ENCODE results near the gene KRTAP5-4.
"Not testable (repeated sequence)": the region's sequence is repeated elsewhere in the genome, so short reads cannot be mapped to it uniquely, and the experiment has no call there.

Gene KRTAP5-4

DNA sequence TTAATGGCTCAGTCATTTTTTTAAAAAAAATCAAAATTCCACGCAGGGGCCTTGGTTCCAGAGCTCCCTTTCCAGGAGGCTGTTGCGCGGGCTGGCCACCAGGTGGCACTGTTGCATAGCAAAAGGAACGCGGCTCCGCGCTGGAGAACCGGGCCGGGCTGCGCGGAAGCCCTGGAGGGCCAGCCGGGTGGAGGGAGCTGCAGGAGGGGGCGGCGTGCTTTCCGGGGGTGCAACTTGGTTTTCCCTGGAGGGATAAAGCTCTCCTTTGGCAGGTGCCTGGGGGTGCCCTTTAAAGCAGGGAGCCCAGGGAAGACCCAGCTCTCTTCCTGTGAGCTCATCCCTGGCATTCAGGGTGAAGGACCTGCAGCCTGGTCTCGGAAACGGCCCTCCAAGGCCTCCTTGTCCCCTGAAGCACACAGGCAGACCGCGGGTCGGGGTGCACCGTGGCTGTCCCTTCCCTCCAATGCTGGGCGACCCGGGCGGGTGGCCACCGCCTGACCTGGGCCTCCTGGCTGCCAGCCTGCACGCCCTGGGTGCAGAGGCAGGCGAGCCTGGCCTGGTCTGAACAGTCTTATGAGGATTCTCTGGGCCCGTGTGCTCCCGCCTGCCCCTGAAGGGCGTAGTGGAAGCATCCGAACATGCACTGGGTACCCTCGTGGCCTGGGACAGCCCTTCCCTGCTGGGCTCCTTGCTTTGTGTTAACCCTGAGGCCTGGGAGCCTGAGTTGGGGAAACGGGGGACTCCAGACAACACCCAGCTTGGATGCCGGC, 31.0 kb upstream of the KRTAP5-4 start:
- peak; percentile 61 to 70 (median 66) for DNase-seq

DNA sequence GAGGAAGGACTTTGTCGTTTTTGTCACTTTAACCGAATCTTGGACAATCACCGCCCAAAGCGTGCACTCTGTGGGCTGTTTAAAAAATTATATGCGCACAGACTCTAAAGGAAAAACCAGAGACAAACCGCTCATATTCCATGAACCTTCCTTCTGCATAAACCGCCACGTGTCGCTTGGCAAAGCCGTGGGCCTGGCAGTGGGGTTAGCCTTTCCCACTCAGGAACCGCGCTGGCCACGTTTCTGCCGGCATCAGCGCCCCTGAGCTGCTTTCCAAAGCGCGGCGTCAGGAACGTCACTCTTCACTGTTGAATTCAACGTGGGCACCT, 30.5 kb upstream of the KRTAP5-4 start:
- no peak for DNase-seq

DNA sequence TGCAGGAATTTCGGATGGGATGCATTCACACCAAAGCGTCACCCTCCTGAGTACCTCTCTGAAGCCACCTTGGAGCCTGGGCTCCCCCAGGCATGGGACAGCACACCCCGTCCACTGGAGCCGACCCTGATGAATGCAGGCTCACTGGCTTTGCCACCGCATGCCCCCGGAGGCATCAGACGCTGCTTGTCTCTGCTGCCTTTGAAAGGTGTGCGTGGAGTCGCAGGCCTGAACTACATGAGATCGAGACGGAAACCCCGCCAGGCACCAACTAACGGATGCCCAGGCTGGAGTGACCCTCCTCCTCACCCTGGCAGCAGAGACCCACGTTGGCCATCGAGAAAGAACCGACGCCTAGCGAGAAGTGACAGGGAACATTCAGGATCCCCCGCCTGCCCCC, 30.1 kb upstream of the KRTAP5-4 start:
- DNase-seq = no peak

DNA sequence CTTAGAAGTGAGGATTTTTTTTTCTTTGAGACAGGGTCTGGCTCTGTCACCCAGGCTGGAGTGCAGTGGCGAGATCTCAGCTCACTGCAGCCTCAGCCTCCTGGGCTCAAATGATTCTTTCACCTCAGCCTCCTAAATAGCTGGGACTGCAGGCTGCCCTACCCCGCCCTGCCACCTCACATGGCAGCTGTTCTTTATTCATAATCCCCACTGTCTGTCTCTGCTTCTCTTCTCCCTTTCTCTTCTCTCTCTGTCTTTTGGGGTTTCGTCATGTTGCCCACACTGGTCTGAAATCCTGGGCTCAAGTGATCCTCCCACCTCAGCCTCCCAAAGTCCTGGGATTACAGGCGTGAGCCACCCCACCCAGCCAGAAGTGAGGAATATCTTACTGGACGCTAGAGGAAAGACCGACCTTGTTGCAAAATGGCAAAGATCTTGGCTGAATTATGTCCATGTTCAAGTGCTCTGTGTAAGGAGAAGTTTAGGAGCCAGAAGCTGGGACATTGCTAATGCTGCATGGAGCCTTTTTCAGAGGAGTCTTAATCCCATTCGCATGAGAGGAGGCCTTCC, 29.6 kb upstream of the KRTAP5-4 start:
- no peak for DNase-seq

DNA sequence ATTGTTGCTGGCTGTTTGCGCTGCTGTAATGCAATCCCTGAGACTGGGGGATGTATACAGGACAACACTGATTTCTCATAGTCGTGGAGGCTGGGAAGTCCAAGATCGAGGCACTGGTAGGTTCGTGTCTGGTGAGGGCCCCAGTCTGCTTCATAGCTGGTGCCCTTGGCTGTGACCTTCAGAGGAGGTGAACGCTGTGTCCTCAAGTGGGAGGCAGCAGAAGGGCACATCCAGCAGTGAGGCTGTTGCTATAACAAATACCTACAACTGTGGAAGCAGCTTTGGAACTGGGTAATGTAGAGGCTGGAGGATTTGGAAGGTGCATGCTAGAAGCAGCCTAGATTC, 29.0 kb upstream of the KRTAP5-4 start:
- DNase-seq = no peak

DNA sequence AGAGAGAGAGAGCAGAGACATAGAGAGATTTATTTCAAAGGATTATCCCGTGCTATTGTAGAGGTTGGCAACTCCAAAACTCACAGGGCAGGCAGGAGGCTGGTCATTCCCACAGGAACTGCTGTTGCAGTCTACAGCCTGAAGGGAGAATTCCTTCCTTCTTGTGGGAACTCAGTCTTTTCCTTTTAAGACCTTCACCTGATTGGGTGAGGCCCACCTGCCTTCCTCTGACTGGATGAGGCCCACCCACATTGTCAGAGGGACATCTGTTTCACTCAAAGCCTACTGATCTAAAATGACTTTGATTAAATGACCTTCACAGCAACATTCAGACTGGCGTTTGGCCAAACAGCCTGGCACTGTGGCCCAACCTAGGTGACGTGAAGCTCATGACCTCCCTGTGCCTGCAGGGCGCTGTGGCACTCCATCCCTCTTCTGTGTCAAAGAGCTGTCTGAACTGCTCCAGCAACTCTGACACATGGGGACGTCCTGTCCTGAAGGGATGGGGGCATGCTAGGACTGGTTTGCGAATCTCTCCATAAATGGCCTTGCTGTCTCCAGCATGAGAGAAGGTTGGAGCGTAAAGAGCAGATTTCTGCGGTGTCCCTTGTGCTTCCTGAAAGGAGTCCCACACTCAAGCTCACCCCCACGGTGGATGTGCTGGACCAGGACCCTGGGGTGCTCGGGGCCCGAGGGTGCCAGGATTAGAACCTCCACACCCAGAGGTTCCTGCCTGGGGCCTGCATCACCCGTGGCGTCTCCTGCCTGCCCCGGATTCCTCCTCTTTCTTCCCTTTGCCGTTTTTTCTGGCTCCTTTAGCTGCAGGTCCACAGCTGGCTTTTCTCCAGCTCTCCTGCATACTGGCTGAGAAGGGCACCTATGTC, 28.3 kb upstream of the KRTAP5-4 start:
- no peak for DNase-seq

DNA sequence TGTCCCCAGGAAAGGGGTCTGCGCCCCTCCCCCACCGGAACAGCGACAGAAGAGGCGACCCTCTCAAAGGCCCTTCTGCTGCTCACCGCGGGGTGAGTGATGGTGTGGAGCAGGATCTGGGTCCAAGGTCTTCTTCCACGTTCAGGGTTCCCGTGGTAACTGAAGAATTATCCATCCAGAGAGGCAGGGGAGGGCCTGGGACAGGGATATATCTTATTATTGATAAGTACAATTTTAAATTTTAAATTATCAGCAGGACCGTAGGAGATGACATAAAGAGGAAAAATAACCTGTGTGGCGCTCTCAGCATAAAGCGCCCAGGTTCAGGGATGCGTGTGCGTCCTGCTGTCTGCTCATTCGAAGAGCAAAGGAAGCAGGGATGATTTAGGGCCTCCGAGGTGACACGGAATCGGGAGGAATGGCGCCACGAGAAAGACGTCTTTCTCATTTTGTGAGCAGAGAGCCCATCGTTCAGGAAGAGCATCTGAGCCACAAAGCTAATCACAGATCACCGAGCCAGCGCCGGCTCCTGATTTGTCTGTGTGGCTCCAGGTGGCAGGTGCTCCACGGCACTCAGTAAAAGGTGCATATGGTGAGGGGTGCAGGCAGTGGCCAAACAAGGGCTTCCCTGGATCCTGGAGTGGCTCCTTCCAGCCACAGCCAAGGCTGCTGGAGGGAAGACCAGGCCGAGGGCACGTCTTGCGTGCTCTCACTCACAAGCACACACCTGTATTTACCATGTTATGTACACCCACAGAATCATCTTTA, 26.9 kb upstream of the KRTAP5-4 start:
- no peak for DNase-seq

DNA sequence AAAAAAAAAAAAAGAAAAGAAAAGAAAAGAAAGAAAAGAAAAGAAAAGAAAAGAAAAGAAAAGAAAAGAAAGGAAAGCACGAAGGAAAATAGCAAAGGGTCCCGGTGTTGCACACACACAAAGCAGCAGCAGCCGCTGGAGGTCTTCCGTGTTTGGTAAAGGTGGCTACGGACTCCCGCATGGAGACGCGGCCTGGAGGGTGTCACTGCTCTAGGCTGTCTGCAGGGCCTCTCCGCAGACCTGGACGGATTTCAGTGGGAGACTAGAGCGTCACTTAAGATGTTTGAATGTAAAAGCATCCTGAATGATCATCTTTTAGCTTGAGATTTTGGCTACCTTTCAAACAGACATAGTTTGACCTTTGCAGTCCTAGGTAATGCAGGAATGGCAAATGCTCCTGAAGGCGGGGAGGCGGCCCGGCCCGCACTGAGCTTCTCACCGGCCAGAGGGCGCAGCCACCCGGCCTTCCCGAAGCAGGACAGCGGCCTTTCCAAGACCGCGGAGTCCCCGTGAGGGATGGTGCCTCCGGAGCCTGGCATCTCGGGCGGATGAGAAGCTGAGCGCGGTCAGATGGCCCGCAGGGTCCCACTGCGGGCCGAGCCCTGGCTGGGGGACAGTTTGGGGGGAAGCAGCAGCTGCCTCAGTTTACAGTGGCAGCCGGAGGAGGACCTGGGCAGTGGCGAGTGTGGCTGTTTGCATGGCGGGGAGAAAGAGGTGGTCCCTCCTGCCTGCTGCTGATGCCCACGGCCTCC, 26.1 kb upstream of the KRTAP5-4 start:
- no peak for DNase-seq

DNA sequence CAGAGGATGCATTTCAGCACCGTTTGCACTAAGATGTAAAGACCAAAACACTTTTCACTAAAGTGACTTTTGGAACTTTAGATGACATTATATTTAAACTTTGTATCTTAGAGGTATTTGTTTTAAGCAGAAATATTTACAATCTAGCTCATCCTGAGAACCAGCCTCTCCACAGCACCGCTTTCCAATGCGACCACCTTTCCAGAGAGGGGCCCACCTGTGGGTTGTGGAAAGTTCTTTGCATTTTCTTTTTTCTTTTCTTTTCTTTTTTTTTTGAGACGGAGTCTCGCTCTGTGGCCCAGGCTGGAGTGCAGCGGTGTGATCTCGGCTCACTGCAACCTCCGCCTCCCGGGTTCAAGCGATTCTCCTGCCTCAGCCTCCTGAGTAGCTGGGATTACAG, 24.6 kb upstream of the KRTAP5-4 start:
- DNase-seq = not testable (repeated sequence)

DNA sequence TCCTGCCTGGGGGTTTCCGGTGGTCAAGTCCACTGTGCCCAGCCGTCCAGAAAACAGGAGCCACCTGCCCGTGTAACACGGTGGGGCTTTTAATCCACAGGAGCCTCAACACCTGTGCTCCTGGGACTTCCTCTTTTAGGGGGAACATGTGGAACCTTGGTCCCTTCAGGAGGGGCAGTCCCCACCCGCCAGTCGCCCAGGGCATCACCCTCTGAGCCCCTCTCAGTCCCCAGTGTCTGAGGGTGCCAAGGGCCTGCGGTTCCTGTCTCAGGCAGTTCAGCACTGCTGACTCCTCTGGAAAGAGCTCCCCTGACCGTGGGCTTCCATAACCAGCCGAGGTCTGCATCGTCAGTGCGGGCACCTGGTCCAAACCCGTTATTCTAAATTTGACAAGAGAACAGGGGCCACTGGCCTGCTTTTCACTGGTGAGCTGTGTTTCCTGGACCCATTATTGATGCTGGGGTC, 23.5 kb upstream of the KRTAP5-4 start:
- no peak for DNase-seq

DNA sequence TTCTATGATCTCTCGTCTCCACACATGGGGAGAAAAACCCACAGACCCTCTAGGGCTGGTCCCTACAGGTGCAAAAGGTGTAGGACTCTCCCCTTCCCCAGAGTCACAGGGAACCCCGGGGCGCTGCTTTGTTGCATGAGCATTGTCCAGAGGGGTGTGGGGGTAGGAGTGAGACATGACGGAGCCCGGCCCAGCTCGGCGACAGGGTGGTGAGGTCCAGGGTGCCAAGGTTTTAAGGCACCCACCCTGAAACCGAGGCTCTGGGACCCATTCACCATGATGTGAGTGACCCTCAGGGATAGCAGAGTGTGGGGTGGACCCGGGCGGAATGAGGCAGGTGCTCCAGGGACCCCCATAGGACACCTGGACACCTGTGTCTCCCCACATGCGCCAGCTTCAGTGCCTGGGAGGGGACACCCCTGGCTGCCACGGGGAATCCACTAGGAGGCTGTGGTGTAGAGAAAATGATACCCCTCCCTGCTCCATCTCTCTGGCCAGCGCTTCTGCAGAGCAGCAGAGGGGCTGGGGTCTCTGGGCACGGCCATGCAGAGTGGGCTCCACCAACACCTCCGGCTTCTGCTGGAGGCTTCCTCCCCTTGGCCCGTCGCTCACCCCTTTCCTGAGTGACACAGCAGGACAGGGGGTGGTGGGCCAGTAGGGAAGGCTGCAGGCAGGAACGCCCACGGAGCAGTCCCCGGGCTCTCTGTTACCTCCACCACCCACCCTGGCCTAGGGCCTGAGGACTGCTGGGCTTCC, 22.8 kb upstream of the KRTAP5-4 start:
- no peak for DNase-seq

DNA sequence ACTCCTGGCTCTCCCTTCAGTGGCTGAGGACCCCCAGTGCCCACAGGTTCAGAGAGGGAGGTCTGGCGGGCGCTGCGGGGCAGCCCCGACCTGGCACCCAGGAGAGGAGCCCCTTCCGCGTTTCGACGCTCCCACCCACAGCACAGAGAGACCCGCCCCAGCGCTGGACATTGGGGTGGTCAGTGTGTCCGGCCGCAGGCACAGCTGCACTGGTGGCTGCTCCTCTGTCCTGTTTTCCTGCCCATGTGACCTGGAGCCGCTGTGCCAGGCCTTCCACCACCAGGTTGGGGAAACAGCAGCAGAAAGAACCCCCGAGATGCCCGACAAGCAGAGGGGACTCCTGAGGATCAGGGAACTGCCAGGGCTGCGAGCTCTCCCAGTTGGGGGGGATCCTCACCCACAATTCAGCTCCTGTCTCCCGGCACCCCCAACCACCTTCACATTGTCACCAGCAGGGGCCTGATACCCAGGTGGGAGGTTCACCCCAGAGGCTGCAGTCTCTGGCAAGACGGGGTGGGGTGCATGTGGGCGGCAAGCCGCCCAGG, 21.3 kb upstream of the KRTAP5-4 start:
- DNase-seq = no peak

DNA sequence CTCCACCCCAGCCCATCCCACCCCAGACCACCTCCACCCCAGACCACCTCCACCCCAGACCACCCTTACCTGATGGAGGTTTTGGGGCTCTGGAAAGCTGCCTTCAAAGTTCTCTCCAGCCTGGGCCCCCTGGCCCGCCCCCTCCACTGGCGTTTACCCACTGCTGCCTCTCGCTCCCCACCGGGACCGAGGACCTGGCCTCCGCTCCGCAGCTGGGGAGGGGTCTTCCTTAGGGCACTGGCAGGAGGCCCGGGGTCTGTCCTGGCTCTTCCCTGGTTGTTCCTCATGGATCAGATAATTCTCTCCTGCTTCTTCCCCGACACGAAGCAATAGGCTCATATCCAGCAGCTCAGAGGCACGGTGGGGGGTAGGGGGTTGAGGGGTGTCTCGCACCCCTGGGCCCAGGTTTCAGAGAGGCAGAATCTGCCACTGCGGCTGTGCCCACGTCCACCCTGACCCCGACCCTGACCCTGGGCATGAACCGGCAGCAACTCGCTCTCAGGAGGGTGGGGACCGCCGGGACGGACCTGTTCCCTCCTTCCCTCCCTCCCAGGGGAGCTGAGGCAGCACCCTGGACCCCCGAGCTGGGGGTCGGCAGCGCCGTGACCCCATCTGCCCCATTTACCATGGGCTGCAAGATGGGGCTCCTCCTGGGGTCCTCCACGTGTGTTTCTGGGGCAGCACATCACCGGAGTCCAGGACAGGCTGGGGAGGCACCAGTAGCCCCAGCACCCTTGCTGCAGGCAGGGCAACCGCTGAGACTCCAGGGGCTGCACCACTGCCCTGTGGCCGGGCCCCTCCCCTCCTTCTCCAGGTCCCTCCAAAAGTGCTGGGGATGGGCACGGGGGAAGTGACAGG, 20.6 kb upstream of the KRTAP5-4 start:
- DNase-seq = no peak

DNA sequence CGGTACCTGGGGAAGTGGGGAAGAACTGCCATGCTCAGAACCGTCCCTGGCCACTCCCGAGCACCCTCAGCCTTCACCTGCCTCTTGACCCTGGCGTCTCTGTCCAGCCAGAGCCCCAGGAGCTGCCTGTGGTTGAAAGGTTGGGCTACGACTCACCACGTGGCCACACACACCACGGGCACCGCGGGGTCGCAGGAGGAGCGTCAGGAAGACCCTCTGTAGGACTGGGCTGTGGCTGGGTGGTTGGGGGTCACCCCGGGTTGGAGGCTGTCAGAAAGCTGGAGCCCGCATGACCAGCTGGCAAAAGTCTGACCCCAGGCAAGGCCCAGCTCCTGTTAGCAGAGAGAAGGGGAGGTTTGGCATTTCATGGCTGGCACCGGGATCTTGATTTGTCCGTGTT, 19.2 kb upstream of the KRTAP5-4 start:
- no peak for DNase-seq

DNA sequence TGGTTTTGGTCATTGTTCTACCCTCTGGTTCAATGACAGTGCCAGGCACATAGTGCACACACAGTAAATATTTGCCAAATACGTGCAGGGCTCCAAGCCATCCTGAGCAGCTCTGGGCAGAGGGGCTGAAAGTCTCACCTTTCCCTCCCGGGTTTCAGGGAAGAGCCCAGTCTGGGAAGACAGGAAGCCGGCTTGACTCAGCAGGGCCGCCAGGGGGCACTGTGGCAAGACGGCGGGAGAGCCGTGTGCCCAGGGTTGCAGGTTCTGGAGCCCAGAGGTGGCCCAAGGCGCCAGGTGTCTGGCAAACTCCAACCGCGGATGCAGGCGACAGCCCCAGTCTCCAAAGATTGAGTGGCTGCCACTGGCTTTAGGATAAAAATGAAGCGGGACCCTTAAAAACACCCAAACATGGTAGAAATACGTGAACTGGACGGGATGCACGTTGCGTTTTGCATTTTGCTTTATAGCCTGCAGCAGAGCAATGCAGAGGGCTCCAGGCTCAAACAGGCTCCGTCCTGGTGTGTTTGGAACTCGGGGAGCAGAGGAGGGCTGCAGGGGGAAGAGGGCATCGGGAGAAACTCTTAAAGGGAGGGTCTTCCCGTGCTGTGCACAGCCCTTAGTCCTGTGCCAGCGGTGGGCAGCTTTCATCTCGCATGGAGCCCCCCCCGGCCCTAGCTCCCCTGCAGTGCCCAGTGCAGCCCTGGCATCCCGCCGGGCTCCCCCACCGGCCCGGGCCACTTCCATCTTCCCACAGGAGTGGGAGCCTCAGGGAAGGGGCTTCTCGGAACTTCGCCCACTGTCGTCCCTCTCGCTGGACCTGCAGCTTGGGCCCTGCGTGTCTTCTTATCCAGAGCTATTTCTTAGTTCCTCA, 18.4 kb upstream of the KRTAP5-4 start:
- DNase-seq = peak in 1 of 4 experiments; percentile 8

DNA sequence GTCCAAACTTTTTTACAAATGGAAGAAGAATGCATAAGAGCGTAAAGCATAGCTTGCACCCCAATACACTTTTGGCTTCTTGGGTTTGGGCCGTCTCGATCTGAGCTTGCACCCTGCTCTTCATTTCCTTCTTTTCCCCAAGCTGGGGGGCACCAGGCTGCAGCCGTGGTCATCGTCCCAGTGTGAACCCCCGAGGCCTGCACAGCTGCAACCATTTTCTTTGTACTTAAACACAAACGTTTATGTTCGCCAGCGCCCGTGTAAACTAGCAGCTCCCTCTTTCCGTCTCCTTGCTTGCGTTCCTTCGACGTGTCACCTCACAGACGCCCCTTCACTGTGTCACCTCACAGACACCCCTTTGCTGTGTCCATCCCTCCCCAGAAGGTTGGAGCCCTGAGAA, 17.7 kb upstream of the KRTAP5-4 start:
- DNase-seq = no peak

DNA sequence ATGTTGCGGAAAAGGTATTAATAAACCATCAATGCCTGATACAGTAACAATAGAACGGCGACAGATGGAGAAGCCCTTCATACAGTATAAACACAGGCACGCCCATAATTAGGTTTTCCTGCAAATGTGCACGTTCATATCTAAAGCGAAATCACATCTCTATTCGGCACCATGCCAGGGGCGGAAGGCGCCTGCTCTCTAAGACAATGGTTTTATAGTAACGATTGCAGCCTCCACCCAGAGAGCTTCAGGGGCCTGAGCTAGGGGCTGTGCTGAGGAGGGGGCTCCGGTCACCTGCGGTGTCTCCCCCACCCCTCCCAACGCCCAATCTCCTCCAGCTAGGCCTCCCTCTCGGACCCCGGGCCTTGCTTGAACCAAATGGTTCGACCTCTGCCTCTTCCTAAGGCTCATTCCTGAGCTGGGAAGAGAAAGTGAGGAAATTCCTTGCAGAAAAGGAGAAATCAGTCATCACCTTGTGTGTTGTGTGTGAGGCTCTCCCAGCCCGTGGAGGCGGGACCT, 17.2 kb upstream of the KRTAP5-4 start:
- DNase-seq = no peak

DNA sequence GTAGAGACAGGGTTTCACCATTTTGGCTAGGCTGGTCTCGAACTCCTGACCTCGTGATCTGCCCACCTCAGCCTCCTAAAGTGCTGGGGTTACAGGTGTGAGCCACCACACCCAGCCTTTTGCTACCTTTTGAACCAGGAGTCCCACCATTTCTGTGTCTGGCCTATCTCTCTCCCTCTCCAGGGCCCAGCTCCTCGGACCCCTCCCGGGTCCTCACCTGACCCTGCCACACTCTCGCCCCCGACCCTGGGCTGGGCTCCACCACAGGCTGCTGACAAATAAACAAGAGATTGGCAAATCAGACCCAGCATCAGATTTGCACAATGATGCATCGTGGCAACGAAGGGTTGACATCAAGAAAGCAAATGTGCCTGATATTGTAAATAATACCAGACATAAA, 16.4 kb upstream of the KRTAP5-4 start:
- DNase-seq = no peak

DNA sequence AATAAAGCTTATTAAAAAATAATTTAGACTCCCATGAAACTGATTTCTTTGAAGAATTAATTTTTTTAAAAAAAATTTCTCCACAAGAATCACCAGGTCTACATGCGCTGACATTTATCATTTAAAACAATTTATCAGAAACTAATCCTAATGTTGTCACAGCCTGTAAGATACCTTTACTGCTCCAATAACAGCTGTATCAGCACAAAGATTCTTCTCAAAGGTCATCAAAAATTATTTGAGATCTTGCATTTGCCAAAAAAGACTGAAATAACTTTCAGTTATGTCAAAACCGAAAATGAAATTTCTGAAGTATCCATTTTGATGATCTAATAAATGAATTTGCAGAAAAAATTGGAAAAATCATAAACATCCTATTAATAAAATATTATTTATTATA, 15.7 kb upstream of the KRTAP5-4 start:
- DNase-seq = no peak

Measured in activated CD4-positive, CD25-positive, alpha-beta regulatory T cell (primary cell).